ENCODE results near the gene LKAAEAR1. TPM values are rescaled to one million over a fixed set of nuclear protein-coding genes. Genes with fewer than 3 reads are reported as not detected.

Gene LKAAEAR1
- total and polyA plus RNA-seq, 2 of the 13 experiments (the other 11 are each of a cell fraction or from before 2014, with no cell fraction given) = not detected

GRCh38 chr20:64050261-64051032 lies 33.8 kb downstream of the LKAAEAR1 start (continued):
- TF ChIP-seq ZHX2 (IDR thresholded peaks at IDR 0.05; ENCODE audit: low read depth) (no peak), ZHX2 (CRISPR knock-in tag; IDR thresholded peaks at IDR 0.05; ENCODE audit: borderline replicate concordance) (peak; percentile 70; the same call in 1 of the 2 replicates), AGO1 (IDR thresholded peaks at IDR 0.05; ENCODE audit: low read depth, low read length, poor library complexity, severe bottlenecking) (peak; percentile 13), ZNF10 (CRISPR knock-in tag; IDR thresholded peaks at IDR 0.05; ENCODE audit: borderline replicate concordance, low read depth) (no peak), TFAP4 (IDR thresholded peaks at IDR 0.05; ENCODE audit: borderline replicate concordance, low read depth) (no peak), GMEB2 (CRISPR knock-in tag; IDR thresholded peaks at IDR 0.05; ENCODE audit: low read depth) (no peak), FOSL1 (CRISPR knock-in tag; IDR thresholded peaks at IDR 0.05; ENCODE audit: borderline replicate concordance) (peak; percentile 64), MATR3 (CRISPR knock-in tag; IDR thresholded peaks at IDR 0.05) (peak; percentile 94; the same call in 1 of the 2 replicates), CREB3 (CRISPR knock-in tag; IDR thresholded peaks at IDR 0.05) (peak; percentile 81; the same call in 1 of the 2 replicates), ZMAT5 (CRISPR knock-in tag; IDR thresholded peaks at IDR 0.05; ENCODE audit: borderline replicate concordance, low read depth) (no peak), ZNF670 (CRISPR knock-in tag; IDR thresholded peaks at IDR 0.05; ENCODE audit: borderline replicate concordance) (no peak; the same call in 1 of the 2 replicates), CENPBD1 (CRISPR knock-in tag; IDR thresholded peaks at IDR 0.05; ENCODE audit: borderline replicate concordance, low read depth) (no peak; the same call in 1 of the 2 replicates), GLMP (CRISPR knock-in tag; IDR thresholded peaks at IDR 0.05; ENCODE audit: borderline replicate concordance) (no peak), TRIM24 (CRISPR knock-in tag; IDR thresholded peaks at IDR 0.05) (no peak), SCMH1 (CRISPR knock-in tag; IDR thresholded peaks at IDR 0.05; ENCODE audit: borderline replicate concordance) (no peak)

Data from HepG2 (cell line).